ENCODE results near the gene LDLRAD4. TPM values are rescaled to one million over a fixed set of nuclear protein-coding genes. Genes with fewer than 3 reads are reported as not detected.

LDLRAD4 gene
- total RNA-seq, 1 donor from 2014 or later, result 1.4 TPM

GRCh38 chr18:13187498-13187897, 31.1 kb upstream of the LDLRAD4 start:
- Mint-ChIP-seq H3K27me3 (ENCODE audit: low read depth) (no peaks in the 10 kb centered on the region), H3K4me3 (no peak overlapping the region), H3K4me1 (no peaks in the 10 kb centered on the region), H3K27ac (ENCODE audit: unreplicated experiment) (no peak overlapping the region), H3K9me3 (no peaks in the 10 kb centered on the region), H3K36me3 (ENCODE audit: low read depth) (no peaks in the 10 kb centered on the region)
- no peak for DNase-seq (ENCODE audit: low read depth, low spot score)
- TF ChIP-seq CTCF (conservative IDR thresholded peaks at IDR 0.05), result no peak

GRCh38 chr18:13191031-13191430, 27.5 kb upstream of the LDLRAD4 start:
- H3K9me3 Mint-ChIP-seq, result no peaks in the 10 kb centered on the region
- TF ChIP-seq CTCF (conservative IDR thresholded peaks at IDR 0.05), result no peak

GRCh38 chr18:13191779-13192178, 26.8 kb upstream of the LDLRAD4 start:
- H3K9me3 Mint-ChIP-seq, result peaks cover 4% of the 10 kb centered on the region
- no peaks in the 10 kb centered on the region for H3K36me3 Mint-ChIP-seq (ENCODE audit: low read depth)
- no peak overlapping the region for H3K4me3 Mint-ChIP-seq
- no peaks in the 10 kb centered on the region for H3K4me1 Mint-ChIP-seq
- TF ChIP-seq CTCF (conservative IDR thresholded peaks at IDR 0.05), result no peak
- H3K27ac Mint-ChIP-seq (ENCODE audit: unreplicated experiment), result no peak overlapping the region
- H3K27me3 Mint-ChIP-seq (ENCODE audit: low read depth), result peaks cover 3% of the 10 kb centered on the region
- no peak for DNase-seq (ENCODE audit: low read depth, low spot score)

More at GRCh38 chr18:13191031-13191430, 27.5 kb upstream of the LDLRAD4 start:
- Mint-ChIP-seq H3K27me3 (ENCODE audit: low read depth) (no peaks in the 10 kb centered on the region), H3K4me1 (no peaks in the 10 kb centered on the region), H3K36me3 (ENCODE audit: low read depth) (no peaks in the 10 kb centered on the region), H3K27ac (ENCODE audit: unreplicated experiment) (no peak overlapping the region), H3K4me3 (no peak overlapping the region)
- no peak for DNase-seq (ENCODE audit: low read depth, low spot score)

- Mint-ChIP-seq H3K27ac (ENCODE audit: unreplicated experiment) (no peak overlapping the region), H3K27me3 (ENCODE audit: low read depth) (peaks cover 6% of the 10 kb centered on the region), H3K36me3 (ENCODE audit: low read depth) (no peaks in the 10 kb centered on the region), H3K9me3 (peaks cover 6% of the 10 kb centered on the region), H3K4me1 (no peaks in the 10 kb centered on the region), H3K4me3 (no peak overlapping the region)
- DNase-seq (ENCODE audit: low read depth, low spot score), result no peak
- TF ChIP-seq CTCF (conservative IDR thresholded peaks at IDR 0.05), result no peak
Measured at GRCh38 chr18:13192970-13193369, 25.6 kb upstream of the LDLRAD4 start.

- no peak for TF ChIP-seq CTCF (conservative IDR thresholded peaks at IDR 0.05)
Measured at GRCh38 chr18:13194239-13194638, 24.3 kb upstream of the LDLRAD4 start.

GRCh38 chr18:13198701-13199100, 19.9 kb upstream of the LDLRAD4 start:
- Mint-ChIP-seq H3K4me3 (no peak overlapping the region), H3K9me3 (peaks cover 19% of the 10 kb centered on the region), H3K4me1 (no peaks in the 10 kb centered on the region), H3K27me3 (ENCODE audit: low read depth) (peaks cover 14% of the 10 kb centered on the region), H3K36me3 (ENCODE audit: low read depth) (peaks cover 11% of the 10 kb centered on the region), H3K27ac (ENCODE audit: unreplicated experiment) (no peak overlapping the region)
- TF ChIP-seq CTCF (conservative IDR thresholded peaks at IDR 0.05), result no peak
- no peak for DNase-seq (ENCODE audit: low read depth, low spot score)

More at GRCh38 chr18:13194239-13194638, 24.3 kb upstream of the LDLRAD4 start:
- H3K9me3 Mint-ChIP-seq, result peaks cover 10% of the 10 kb centered on the region
- H3K4me3 Mint-ChIP-seq, result no peak overlapping the region
- DNase-seq (ENCODE audit: low read depth, low spot score), result no peak
- peaks cover 6% of the 10 kb centered on the region for H3K27me3 Mint-ChIP-seq (ENCODE audit: low read depth)
- H3K27ac Mint-ChIP-seq (ENCODE audit: unreplicated experiment), result no peak overlapping the region
- H3K4me1 Mint-ChIP-seq, result no peaks in the 10 kb centered on the region
- peaks cover 1% of the 10 kb centered on the region for H3K36me3 Mint-ChIP-seq (ENCODE audit: low read depth)

Measured in neural crest cell (in vitro differentiated cells).